Transverse colon (tissue), 3 donors: ENCODE results near the gene PIM2.

Source experiments
- CTCF ChIP-seq, 5 experiments: fragments of 200-600 bp in 3 of 5; fragments of 450-650 bp in 2 of 5; sonication (generic) in 3 of 5; IDR thresholded peaks; 1 replicate in 2 of 5; 2 replicates in 3 of 5; pipeline ENCODE4 v1.5.1; 2016 to 2017; ENCODE audit warnings: antibody characterized with exemption in 5 of 5, inconsistent platforms in 3 of 5, mild to moderate bottlenecking in 2 of 5, moderate library complexity in 1 of 5
- EP300 ChIP-seq: sonication (generic); formaldehyde crosslinking; IDR thresholded peaks from one replicate; pipeline ENCODE4 v1.6.1; 2017; ENCODE audit warnings: antibody characterized with exemption, low read depth

GRCh38 chrX:48897157-48897624 lies 21.6 kb downstream of the PIM2 start:
- TF ChIP-seq CTCF (IDR thresholded peaks at IDR 0.05): no peak
- TF ChIP-seq EP300: no peak
